ENCODE data around the gene WNT6. TPM values are rescaled to one million over a fixed set of nuclear protein-coding genes. Genes with fewer than 3 reads are reported as not detected.
A peak's percentile ranks its signal among the peaks of the same experiment; 100 is the strongest.

WNT6 gene
- total RNA-seq, 1 donor from 2014 or later = not detected

DNA sequence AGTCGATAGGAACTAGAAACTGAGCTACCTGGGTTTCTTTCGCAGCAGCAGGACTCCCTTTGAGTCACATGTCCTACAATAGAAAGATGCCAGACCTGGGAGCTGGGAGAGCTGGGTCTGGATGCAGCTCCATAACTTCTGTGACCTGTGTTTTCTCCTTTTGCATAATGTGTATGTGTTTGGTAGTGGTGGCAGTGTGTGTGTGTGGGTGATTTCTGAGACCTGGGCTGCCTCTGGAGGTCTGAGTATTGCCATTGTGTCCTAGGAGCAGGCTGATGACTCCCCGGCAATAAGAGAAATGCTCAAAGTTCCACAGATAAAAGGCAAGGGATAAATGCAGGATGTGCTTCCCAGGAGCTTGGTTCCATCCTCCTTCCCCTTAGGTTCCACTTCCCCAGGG lies 27.5 kb downstream of the WNT6 start:
- TF ChIP-seq CTCF (IDR thresholded peaks at IDR 0.05; ENCODE audit: unreplicated experiment) = no peak
- H3K9me3 Mint-ChIP-seq (ENCODE audit: unreplicated experiment) = no peaks in the 10 kb centered on the region
- peaks cover 4% of the 10 kb centered on the region for H3K36me3 Mint-ChIP-seq (ENCODE audit: low read depth, unreplicated experiment)
- DNase-seq (ENCODE audit: low spot score) = no peak
- peaks cover 6% of the 10 kb centered on the region for H3K4me1 Mint-ChIP-seq (ENCODE audit: unreplicated experiment)
- peaks cover 59% of the 10 kb centered on the region for H3K27me3 Mint-ChIP-seq (ENCODE audit: unreplicated experiment)
- H3K27ac Mint-ChIP-seq (ENCODE audit: unreplicated experiment) = no peak overlapping the region
- H3K4me3 Mint-ChIP-seq (ENCODE audit: unreplicated experiment) = no peak overlapping the region

DNA sequence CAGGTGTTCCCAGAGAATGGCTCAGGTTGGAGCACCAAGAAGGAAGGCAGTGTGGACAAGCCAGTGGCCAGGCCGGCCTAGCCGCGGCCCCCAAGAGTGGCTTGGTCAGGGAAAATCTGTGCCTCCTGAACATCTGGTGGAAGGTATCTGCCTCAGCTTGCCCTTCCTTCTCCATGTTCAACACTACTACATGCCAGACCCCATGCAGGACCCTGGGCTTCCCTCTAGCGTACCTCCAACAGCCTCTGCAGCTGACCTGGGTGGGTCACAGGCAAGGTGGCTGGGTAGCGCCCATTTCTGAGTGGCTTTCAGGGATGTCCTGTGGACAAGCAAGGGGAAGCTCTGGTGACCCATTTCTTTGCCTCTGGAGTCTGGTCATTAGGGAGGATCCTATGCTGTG lies 28.7 kb downstream of the WNT6 start:
- H3K4me3 Mint-ChIP-seq (ENCODE audit: unreplicated experiment) = no peak overlapping the region
- no peak overlapping the region for H3K27ac Mint-ChIP-seq (ENCODE audit: unreplicated experiment)
- H3K9me3 Mint-ChIP-seq (ENCODE audit: unreplicated experiment) = no peaks in the 10 kb centered on the region
- peaks cover 53% of the 10 kb centered on the region for H3K27me3 Mint-ChIP-seq (ENCODE audit: unreplicated experiment)
- H3K4me1 Mint-ChIP-seq (ENCODE audit: unreplicated experiment) = peaks cover 6% of the 10 kb centered on the region
- TF ChIP-seq CTCF (IDR thresholded peaks at IDR 0.05; ENCODE audit: unreplicated experiment) = no peak
- H3K36me3 Mint-ChIP-seq (ENCODE audit: low read depth, unreplicated experiment) = peaks cover 4% of the 10 kb centered on the region
- no peak for DNase-seq (ENCODE audit: low spot score)

- no peaks in the 10 kb centered on the region for H3K4me1 Mint-ChIP-seq (ENCODE audit: unreplicated experiment)
- no peaks in the 10 kb centered on the region for H3K9me3 Mint-ChIP-seq (ENCODE audit: unreplicated experiment)
- H3K36me3 Mint-ChIP-seq (ENCODE audit: low read depth, unreplicated experiment) = peaks cover 4% of the 10 kb centered on the region
- H3K27ac Mint-ChIP-seq (ENCODE audit: unreplicated experiment) = no peak overlapping the region
- TF ChIP-seq CTCF (IDR thresholded peaks at IDR 0.05; ENCODE audit: unreplicated experiment) = no peak
- peaks cover 58% of the 10 kb centered on the region for H3K27me3 Mint-ChIP-seq (ENCODE audit: unreplicated experiment)
- H3K4me3 Mint-ChIP-seq (ENCODE audit: unreplicated experiment) = no peak overlapping the region
- DNase-seq (ENCODE audit: low spot score) = no peak
These were observed 30.3 kb downstream of the WNT6 start for GRCh38 chr2:218889937-218890336.

DNA sequence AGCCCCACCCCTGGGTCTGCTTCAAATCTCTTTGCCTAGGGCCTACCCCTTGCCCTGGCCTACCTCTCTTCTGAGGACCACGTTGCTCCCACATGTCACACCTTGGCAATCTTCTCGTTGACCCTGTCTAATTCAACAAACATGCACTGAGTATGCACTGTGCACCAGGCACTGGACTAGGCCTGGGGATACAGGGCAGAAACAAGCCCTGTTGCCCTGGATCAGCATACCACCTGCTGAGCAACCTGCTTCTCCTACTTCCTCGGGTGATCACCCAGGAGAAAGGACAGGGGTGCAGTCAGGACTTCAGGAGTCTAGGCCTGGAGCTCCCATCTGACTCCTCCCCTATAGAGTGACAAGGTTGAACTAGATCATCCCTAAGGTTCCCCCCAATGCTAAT lies 30.8 kb downstream of the WNT6 start:
- H3K9me3 Mint-ChIP-seq (ENCODE audit: unreplicated experiment) = no peaks in the 10 kb centered on the region
- H3K27me3 Mint-ChIP-seq (ENCODE audit: unreplicated experiment) = peaks cover 61% of the 10 kb centered on the region
- no peaks in the 10 kb centered on the region for H3K4me1 Mint-ChIP-seq (ENCODE audit: unreplicated experiment)
- TF ChIP-seq CTCF (IDR thresholded peaks at IDR 0.05; ENCODE audit: unreplicated experiment) = no peak
- no peak overlapping the region for H3K27ac Mint-ChIP-seq (ENCODE audit: unreplicated experiment)
- H3K4me3 Mint-ChIP-seq (ENCODE audit: unreplicated experiment) = no peak overlapping the region
- H3K36me3 Mint-ChIP-seq (ENCODE audit: low read depth, unreplicated experiment) = peaks cover 4% of the 10 kb centered on the region
- no peak for DNase-seq (ENCODE audit: low spot score)

GRCh38 chr2:218891275-218892135 lies 31.9 kb downstream of the WNT6 start:
- no peak for TF ChIP-seq CTCF (IDR thresholded peaks at IDR 0.05; ENCODE audit: unreplicated experiment)
- H3K9me3 Mint-ChIP-seq (ENCODE audit: unreplicated experiment) = no peaks in the 10 kb centered on the region
- peak overlapping the region; percentile 36 for H3K27ac Mint-ChIP-seq (ENCODE audit: unreplicated experiment)
- no peak overlapping the region for H3K4me3 Mint-ChIP-seq (ENCODE audit: unreplicated experiment)
- peaks cover 4% of the 10 kb centered on the region for H3K36me3 Mint-ChIP-seq (ENCODE audit: low read depth, unreplicated experiment)
- H3K27me3 Mint-ChIP-seq (ENCODE audit: unreplicated experiment) = peaks cover 64% of the 10 kb centered on the region
- no peak for DNase-seq (ENCODE audit: low spot score)
- peaks cover 5% of the 10 kb centered on the region for H3K4me1 Mint-ChIP-seq (ENCODE audit: unreplicated experiment)
